H9 (cell line): ENCODE results near the gene SCYL3. TPM values are rescaled to one million over a fixed set of nuclear protein-coding genes. Genes with fewer than 3 reads are reported as not detected.

Source experiments
- DNase-seq: peaks from one replicate; pipeline ENCODE4 v3.0.0-alpha.2; 2017
- H2AFZ ChIP-seq: one replicate; pipeline ENCODE4 v1.6.1; 2013; ENCODE audit warnings: mild to moderate bottlenecking, low read length, control low read depth, moderate library complexity
- H2AK5ac ChIP-seq: 2 replicates; pipeline ENCODE4 v1.6.1; 2013; ENCODE audit warnings: low read length, control low read depth, mixed read lengths; ENCODE audit not compliant: insufficient read length
- H2BK120ac ChIP-seq: one replicate; pipeline ENCODE4 v1.6.1; 2013; ENCODE audit warnings: low read depth, mild to moderate bottlenecking, low read length, control low read depth, inconsistent platforms; ENCODE audit not compliant: poor library complexity, severe bottlenecking
- H2BK12ac ChIP-seq: 2 replicates; pipeline ENCODE4 v1.6.1; 2013; ENCODE audit warnings: low read length, control low read depth, mixed read lengths, low read depth; ENCODE audit not compliant: insufficient read length
- H2BK15ac ChIP-seq: 2 replicates; pipeline ENCODE4 v1.6.1; 2013; ENCODE audit warnings: low read depth, low read length, control low read depth
- H2BK20ac ChIP-seq: one replicate; pipeline ENCODE4 v1.6.1; 2013; ENCODE audit warnings: low read depth, mild to moderate bottlenecking, low read length, control low read depth, inconsistent platforms; ENCODE audit not compliant: poor library complexity, severe bottlenecking
- H2BK5ac ChIP-seq: 2 replicates; pipeline ENCODE4 v1.6.1; 2013; ENCODE audit warnings: low read length, control low read depth, mixed read lengths; ENCODE audit not compliant: insufficient read length
- H3K14ac ChIP-seq: 2 replicates; pipeline ENCODE4 v1.6.1; 2013; ENCODE audit warnings: low read length, control low read depth; ENCODE audit not compliant: insufficient read depth
- H3K18ac ChIP-seq: 2 replicates; pipeline ENCODE4 v1.6.1; 2013; ENCODE audit warnings: low read depth, mild to moderate bottlenecking, mixed read lengths, low read length, control low read depth; ENCODE audit not compliant: insufficient read length
- H3K23ac ChIP-seq: 2 replicates; pipeline ENCODE4 v1.6.1; 2013; ENCODE audit warnings: low read length, control low read depth, mixed read lengths, low read depth; ENCODE audit not compliant: insufficient read length
- H3K23me2 ChIP-seq: 2 replicates; pipeline ENCODE4 v1.6.1; 2013; ENCODE audit warnings: low read depth, mild to moderate bottlenecking, mixed read lengths, low read length, control low read depth; ENCODE audit not compliant: insufficient read length, poor library complexity, severe bottlenecking
- H3K27ac ChIP-seq: 2 replicates; pipeline ENCODE4 v1.5.1; 2013; ENCODE audit warnings: low read length, control low read depth, mixed read lengths, low read depth; ENCODE audit not compliant: insufficient read length
- H3K27me3 ChIP-seq: 2 replicates; pipeline ENCODE4 v1.6.1; 2013; ENCODE audit warnings: low read length, control low read depth, inconsistent platforms; ENCODE audit not compliant: insufficient read depth
- H3K4ac ChIP-seq: 2 replicates; pipeline ENCODE4 v1.6.1; 2013; ENCODE audit warnings: low read depth, mild to moderate bottlenecking, control low read depth, inconsistent platforms, low read length, moderate library complexity
- H3K4me1 ChIP-seq: 2 replicates; pipeline ENCODE4 v1.6.1; 2013; ENCODE audit warnings: low read length, control low read depth, inconsistent platforms; ENCODE audit not compliant: insufficient read depth
- H3K4me2 ChIP-seq: 2 replicates; pipeline ENCODE4 v1.6.1; 2013; ENCODE audit warnings: low read length, control low read depth, mixed read lengths; ENCODE audit not compliant: insufficient read length, insufficient read depth
- H3K56ac ChIP-seq: 2 replicates; pipeline ENCODE4 v1.6.1; 2013; ENCODE audit warnings: low read depth, mild to moderate bottlenecking, mixed read lengths, low read length, control low read depth; ENCODE audit not compliant: insufficient read length
- H3K79me1 ChIP-seq: 2 replicates; pipeline ENCODE4 v1.6.1; 2013; ENCODE audit warnings: low read depth, mild to moderate bottlenecking, moderate library complexity, low read length, control low read depth, inconsistent platforms; ENCODE audit not compliant: insufficient read depth, poor library complexity, severe bottlenecking
- H3K79me2 ChIP-seq: 2 replicates; pipeline ENCODE4 v1.6.1; 2013; ENCODE audit warnings: low read length, control low read depth, inconsistent platforms; ENCODE audit not compliant: insufficient read depth
- H3K9ac ChIP-seq: 2 replicates; pipeline ENCODE4 v1.6.1; 2013; ENCODE audit warnings: low read length, control low read depth, mixed read lengths; ENCODE audit not compliant: insufficient read length; ENCODE audit errors: extremely low read depth
- H3K9me3 ChIP-seq: one replicate; pipeline ENCODE4 v1.6.1; 2013; ENCODE audit warnings: low read depth, low read length, inconsistent platforms; ENCODE audit not compliant: control insufficient read depth
- H3T11ph ChIP-seq: one replicate; pipeline ENCODE4 v1.6.1; 2013; ENCODE audit warnings: mild to moderate bottlenecking, low read length, control low read depth, inconsistent platforms
- H4K20me1 ChIP-seq: one replicate; pipeline ENCODE4 v1.6.1; 2013; ENCODE audit not compliant: control insufficient read depth, insufficient read length, insufficient read depth
- H4K5ac ChIP-seq: 2 replicates; pipeline ENCODE4 v1.6.1; 2013; ENCODE audit warnings: low read depth, mild to moderate bottlenecking, mixed read lengths, low read length, control low read depth; ENCODE audit not compliant: insufficient read length
- H4K8ac ChIP-seq: replicated peaks from 2 replicates; pipeline ENCODE4 v1.6.1; 2013; ENCODE audit warnings: low read length, control low read depth, mixed read lengths, low read depth; ENCODE audit not compliant: insufficient read length
- H4K91ac ChIP-seq: 2 replicates; pipeline ENCODE4 v1.6.1; 2013; ENCODE audit warnings: low read depth, mild to moderate bottlenecking, moderate library complexity, mixed read lengths, low read length, control low read depth; ENCODE audit not compliant: insufficient read length
- H3K27ac Mint-ChIP-seq, 3 experiments: 2 replicates in 2 of 3; 3 replicates in 1 of 3; pipeline ENCODE4 v1.8.0; 2020 to 2021; ENCODE audit warnings: mixed read lengths in 3 of 3, mild to moderate bottlenecking in 1 of 3, moderate library complexity in 1 of 3
- H3K27me3 Mint-ChIP-seq: 2 replicates; pipeline ENCODE4 v1.8.0; 2021; ENCODE audit warnings: low read depth, mild to moderate bottlenecking, moderate library complexity, mixed read lengths
- H3K36me3 Mint-ChIP-seq, 3 experiments: 2 replicates in 2 of 3; 3 replicates in 1 of 3; pipeline ENCODE4 v1.8.0; 2020 to 2021; ENCODE audit warnings: low read depth in 3 of 3, mixed read lengths in 3 of 3; ENCODE audit not compliant: insufficient read depth in 1 of 3
- H3K4me1 Mint-ChIP-seq, 2 experiments: 2 replicates each; pipeline ENCODE4 v1.8.0; 2020; ENCODE audit warnings: mixed read lengths in 2 of 2
- H3K4me3 Mint-ChIP-seq, 2 experiments: 2 replicates in 1 of 2; 3 replicates in 1 of 2; pipeline ENCODE4 v1.8.0; 2020 to 2021; ENCODE audit warnings: mild to moderate bottlenecking in 2 of 2, mixed read lengths in 2 of 2, moderate library complexity in 1 of 2
- H3K9me3 Mint-ChIP-seq, 2 experiments: 2 replicates in 1 of 2; 3 replicates in 1 of 2; pipeline ENCODE4 v1.8.0; 2020; ENCODE audit warnings: mild to moderate bottlenecking in 2 of 2, mixed read lengths in 2 of 2, moderate library complexity in 1 of 2
- CTCF ChIP-seq: fragments of 200-600 bp; sonication (generic); conservative IDR thresholded peaks from 3 replicates; pipeline ENCODE4 v1.8.0; 2021; ENCODE audit warnings: antibody characterized with exemption, mild to moderate bottlenecking
- WGBS: extraction: QIAGEN DNeasy Blood & Tissue Kit; methylation state at CpG from one replicate; pipeline ENCODE4 v1.1.7; 2013; ENCODE audit warnings: missing lambda C conversion rate, low lambda C conversion rate, mixed read lengths; ENCODE audit not compliant: insufficient read length; ENCODE audit errors: extremely low coverage; 5-methylcytosine and 5-hydroxymethylcytosine counted together
- total RNA-seq: library from RNA; stranded (reverse); gene quantifications from 2 replicates; pipeline ENCODE4 v1.2.1, GENCODE V29; 2021

SCYL3 gene
- total RNA-seq, 1 experiment from 2014 or later = 3.9 TPM

GRCh38 chr1:169873582-169874199 is 20.0 kb downstream of the SCYL3 start:
- no peak overlapping the region for H2BK12ac ChIP-seq
- H3K36me3 Mint-ChIP-seq = peaks cover 54 to 74% (median 73%) of the 10 kb centered on the region in 3 experiments
- no peaks in the 10 kb centered on the region for H4K20me1 ChIP-seq
- H3K4ac ChIP-seq = no peak overlapping the region
- DNase-seq = no peak
- no peak overlapping the region for H4K91ac ChIP-seq
- peaks cover 9% of the 10 kb centered on the region for H3K9me3 ChIP-seq
- no peak overlapping the region for H3K27ac Mint-ChIP-seq
- H2BK20ac ChIP-seq = no peak overlapping the region
- no peak overlapping the region for H4K5ac ChIP-seq
- no peaks in the 10 kb centered on the region for H3K23me2 ChIP-seq
- no peaks in the 10 kb centered on the region for H3K79me1 ChIP-seq
- no peak for TF ChIP-seq CTCF
- H3K4me1 ChIP-seq = no peaks in the 10 kb centered on the region
- H3K79me2 ChIP-seq = no peaks in the 10 kb centered on the region
- no peak overlapping the region for H2AFZ ChIP-seq
- no peak overlapping the region for H3K56ac ChIP-seq
- no peak overlapping the region for H3K4me3 Mint-ChIP-seq
- no peak overlapping the region for H3K27ac ChIP-seq
- H3K14ac ChIP-seq = no peak overlapping the region
- H3K4me1 Mint-ChIP-seq = no peaks in the 10 kb centered on the region
- no CpG with 5 or more reads among the region's 3 CpGs for WGBS
- H3K9me3 Mint-ChIP-seq = peaks cover 20% of the 10 kb centered on the region in 2 experiments
- no peak overlapping the region for H3K23ac ChIP-seq
- H2BK5ac ChIP-seq = no peak overlapping the region
- no peak overlapping the region for H3T11ph ChIP-seq
- no peak overlapping the region for H2AK5ac ChIP-seq
- H3K4me2 ChIP-seq = no peak overlapping the region
- no peaks in the 10 kb centered on the region for H3K27me3 Mint-ChIP-seq
- H3K18ac ChIP-seq = no peak overlapping the region
- no peak overlapping the region for H2BK15ac ChIP-seq
- H4K8ac ChIP-seq = no peak overlapping the region
- H3K27me3 ChIP-seq = no peaks in the 10 kb centered on the region
- H3K9ac ChIP-seq = no peak overlapping the region
- no peak overlapping the region for H2BK120ac ChIP-seq
